ENCODE data around the gene MYO5A. TPM values are rescaled to one million over a fixed set of nuclear protein-coding genes. Genes with fewer than 3 reads are reported as not detected.

Gene MYO5A
- total RNA-seq, 1 donor from 2014 or later, result 6.5 TPM

GRCh38 chr15:52317022-52317421, 211.7 kb downstream of the MYO5A start:
- Histone ChIP-seq H3K4me3 (no peak overlapping the region), H3K4me1 (peaks cover 8% of the 10 kb centered on the region), H3K9me3 (replicated peaks) (no peaks in the 10 kb centered on the region), H3K27ac (replicated peaks) (no peak overlapping the region), H3K36me3 (peaks cover 64% of the 10 kb centered on the region), H3K27me3 (ENCODE audit: low read depth) (no peaks in the 10 kb centered on the region)
- no peak for DNase-seq
- TF ChIP-seq, protein P1, sequence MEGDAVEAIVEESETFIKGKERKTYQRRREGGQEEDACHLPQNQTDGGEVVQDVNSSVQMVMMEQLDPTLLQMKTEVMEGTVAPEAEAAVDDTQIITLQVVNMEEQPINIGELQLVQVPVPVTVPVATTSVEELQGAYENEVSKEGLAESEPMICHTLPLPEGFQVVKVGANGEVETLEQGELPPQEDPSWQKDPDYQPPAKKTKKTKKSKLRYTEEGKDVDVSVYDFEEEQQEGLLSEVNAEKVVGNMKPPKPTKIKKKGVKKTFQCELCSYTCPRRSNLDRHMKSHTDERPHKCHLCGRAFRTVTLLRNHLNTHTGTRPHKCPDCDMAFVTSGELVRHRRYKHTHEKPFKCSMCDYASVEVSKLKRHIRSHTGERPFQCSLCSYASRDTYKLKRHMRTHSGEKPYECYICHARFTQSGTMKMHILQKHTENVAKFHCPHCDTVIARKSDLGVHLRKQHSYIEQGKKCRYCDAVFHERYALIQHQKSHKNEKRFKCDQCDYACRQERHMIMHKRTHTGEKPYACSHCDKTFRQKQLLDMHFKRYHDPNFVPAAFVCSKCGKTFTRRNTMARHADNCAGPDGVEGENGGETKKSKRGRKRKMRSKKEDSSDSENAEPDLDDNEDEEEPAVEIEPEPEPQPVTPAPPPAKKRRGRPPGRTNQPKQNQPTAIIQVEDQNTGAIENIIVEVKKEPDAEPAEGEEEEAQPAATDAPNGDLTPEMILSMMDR (IDR thresholded peaks at IDR 0.05; ENCODE audit: borderline replicate concordance), result no peak
- intact Hi-C loops (cut with micrococcal nuclease), result no loop called here

DNA sequence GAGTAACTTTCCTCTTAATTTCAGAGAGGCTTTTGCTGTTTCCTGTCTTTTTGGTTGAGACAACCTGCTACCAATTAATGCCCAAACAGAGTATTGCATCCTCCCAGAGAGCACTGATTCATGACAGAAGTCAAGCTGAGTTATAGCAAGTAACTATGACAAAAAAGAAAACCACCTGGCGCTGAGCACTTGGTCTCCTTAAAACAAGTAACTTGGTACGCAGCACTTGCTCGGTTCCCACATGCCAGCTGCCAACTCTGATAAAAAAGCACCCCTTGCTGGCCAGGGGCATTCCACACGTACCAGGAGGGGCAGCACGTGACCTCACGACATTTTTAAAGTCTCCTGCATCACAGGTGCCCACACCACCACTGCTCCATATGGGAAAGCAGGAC, 219.5 kb downstream of the MYO5A start:
- H3K36me3 ChIP-seq, result peaks cover 14% of the 10 kb centered on the region
- intact Hi-C loops (cut with micrococcal nuclease), result loop anchor here (10.0 kb wide), 1 partner anchor 224 kb away; no protein-coding TSS in a partner anchor

DNA sequence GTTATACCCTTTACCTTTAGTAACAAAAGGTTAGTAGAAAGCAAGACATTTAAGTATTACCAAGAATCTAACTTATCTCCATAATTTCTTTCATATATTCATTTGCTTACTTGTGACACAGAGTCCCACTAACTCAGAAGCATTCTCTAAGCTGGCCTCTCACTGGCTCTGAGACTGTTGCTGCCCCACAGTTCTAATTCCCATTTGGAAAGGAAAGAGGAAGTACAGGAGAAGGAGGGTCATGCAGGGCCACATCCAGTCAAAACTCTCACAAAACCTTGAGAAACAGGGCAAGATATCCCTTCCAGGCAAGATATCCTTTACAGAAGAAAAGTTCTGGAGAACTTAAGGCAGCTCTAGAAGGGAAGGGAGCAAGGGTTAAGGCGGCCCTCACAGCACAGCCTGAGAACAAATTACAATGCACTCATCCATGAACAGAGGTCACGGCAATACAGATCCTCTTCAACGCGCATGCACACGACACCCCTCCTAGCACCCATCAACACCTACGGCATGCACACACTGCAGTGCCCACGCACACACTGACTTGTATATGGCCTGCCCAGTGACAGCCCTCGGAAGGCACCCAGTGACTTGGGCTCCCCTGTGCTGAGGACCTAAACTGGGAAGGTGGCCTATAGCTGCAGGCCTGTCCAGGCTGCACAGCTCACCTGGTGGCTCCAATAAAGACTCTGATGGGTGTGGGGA, 220.1 kb downstream of the MYO5A start:
- peaks cover 14% of the 10 kb centered on the region for H3K36me3 ChIP-seq

More for the DNA sequence above, 219.5 kb downstream of the MYO5A start:
- DNase-seq, result no peak
- Histone ChIP-seq H3K4me1 (peaks cover 12% of the 10 kb centered on the region), H3K27ac (replicated peaks) (no peak overlapping the region), H3K4me3 (no peak overlapping the region), H3K27me3 (ENCODE audit: low read depth) (no peaks in the 10 kb centered on the region), H3K9me3 (replicated peaks) (no peaks in the 10 kb centered on the region)
- TF ChIP-seq, protein P1 (IDR thresholded peaks at IDR 0.05; ENCODE audit: borderline replicate concordance), result no peak

DNA sequence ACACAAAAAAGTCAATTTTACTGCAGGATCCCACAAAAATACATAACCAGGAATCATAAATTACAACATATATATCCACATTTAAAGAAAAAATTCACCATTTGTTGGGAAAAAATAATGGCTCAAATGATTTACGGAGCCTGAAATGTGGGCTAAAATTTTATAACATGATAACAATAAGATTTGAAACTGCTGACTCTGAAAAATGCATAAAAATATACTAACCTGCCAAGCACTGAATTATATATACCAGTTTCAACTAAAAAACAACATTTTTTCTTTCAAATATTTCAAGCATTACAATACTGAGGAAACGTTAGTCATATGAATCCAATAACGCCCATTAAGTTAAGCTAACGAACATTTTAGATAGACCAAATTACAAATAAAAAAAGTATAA, 220.8 kb downstream of the MYO5A start:
- no peaks in the 10 kb centered on the region for H3K9me3 ChIP-seq (replicated peaks)
- no peak overlapping the region for H3K4me3 ChIP-seq
- no peaks in the 10 kb centered on the region for H3K27me3 ChIP-seq (ENCODE audit: low read depth)
- TF ChIP-seq, protein P1 (IDR thresholded peaks at IDR 0.05; ENCODE audit: borderline replicate concordance), result no peak
- DNase-seq, result no peak
- peaks cover 12% of the 10 kb centered on the region for H3K4me1 ChIP-seq
- H3K36me3 ChIP-seq, result peaks cover 7% of the 10 kb centered on the region
- intact Hi-C loops (cut with micrococcal nuclease), result loop anchor here (10.0 kb wide), 1 partner anchor 223 kb away; no protein-coding TSS in a partner anchor
- no peak overlapping the region for H3K27ac ChIP-seq (replicated peaks)

More for the DNA sequence above, 220.1 kb downstream of the MYO5A start:
- no peak overlapping the region for H3K4me3 ChIP-seq
- H3K27me3 ChIP-seq (ENCODE audit: low read depth), result no peaks in the 10 kb centered on the region
- H3K9me3 ChIP-seq (replicated peaks), result no peaks in the 10 kb centered on the region
- H3K27ac ChIP-seq (replicated peaks), result no peak overlapping the region
- intact Hi-C loops (cut with micrococcal nuclease), result loop anchor here (10.0 kb wide), 1 partner anchor 224 kb away; no protein-coding TSS in a partner anchor
- H3K4me1 ChIP-seq, result peaks cover 12% of the 10 kb centered on the region
- TF ChIP-seq, protein P1 (IDR thresholded peaks at IDR 0.05; ENCODE audit: borderline replicate concordance), result no peak
- DNase-seq, result no peak

DNA sequence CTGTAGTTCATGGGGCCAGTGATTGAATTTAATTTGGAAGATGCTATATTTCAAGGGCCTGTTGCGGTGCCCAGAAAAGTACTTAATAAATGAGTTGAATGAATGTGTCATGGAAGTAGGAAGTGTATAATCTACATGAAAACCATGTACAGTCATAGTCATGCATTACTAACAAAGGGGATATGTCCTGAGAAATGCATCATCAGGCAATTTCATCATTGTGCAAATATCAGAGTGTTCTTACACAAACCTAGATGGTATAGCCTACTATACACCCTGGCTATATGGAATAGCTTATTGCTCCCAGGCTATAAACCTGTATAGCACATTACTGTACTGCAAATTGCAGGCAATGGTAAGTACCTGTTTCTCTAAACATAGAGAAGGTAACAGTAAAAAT, 222.4 kb downstream of the MYO5A start:
- peaks cover 12% of the 10 kb centered on the region for H3K4me1 ChIP-seq
- no peaks in the 10 kb centered on the region for H3K36me3 ChIP-seq
- H3K27ac ChIP-seq (replicated peaks), result no peak overlapping the region
- no peaks in the 10 kb centered on the region for H3K9me3 ChIP-seq (replicated peaks)
- TF ChIP-seq, protein P1 (IDR thresholded peaks at IDR 0.05; ENCODE audit: borderline replicate concordance), result no peak
- no peak for DNase-seq
- intact Hi-C loops (cut with micrococcal nuclease), result loop anchor here (10.0 kb wide), 1 partner anchor 221 kb away; no protein-coding TSS in a partner anchor
- no peak overlapping the region for H3K4me3 ChIP-seq
- no peaks in the 10 kb centered on the region for H3K27me3 ChIP-seq (ENCODE audit: low read depth)
